Tibial artery (tissue), 4 donors: ENCODE data around the gene TUBA8.
"Not testable (repeated sequence)": the region's sequence is repeated elsewhere in the genome, so short reads cannot be mapped to it uniquely, and the experiment has no call there.

Experiments
- DNase-seq, 2 donors: peaks; one replicate each; pipeline ENCODE4 v3.0.0-alpha.2; 2019
- H3K27ac ChIP-seq, 2 donors: fragments of 200-600 bp; sonication (generic) in 1 of 2; 1 replicate in 1 of 2; 2 replicates in 1 of 2; pipeline ENCODE4 v1.5.1; 2018 to 2019; ENCODE audit warnings: mild to moderate bottlenecking in 1 of 2
- H3K27me3 ChIP-seq, 2 donors: fragments of 200-600 bp; sonication (generic) in 1 of 2; one replicate each; pipeline versions ENCODE4 v1.5.1 to v1.6.0; 2016 to 2019
- H3K36me3 ChIP-seq, 3 donors: fragments of 200-600 bp; sonication (generic) in 2 of 3; one replicate each; pipeline ENCODE4 v1.5.1; 2016 to 2019; ENCODE audit warnings: mild to moderate bottlenecking in 2 of 3
- H3K4me1 ChIP-seq, 4 donors: fragments of 200-600 bp; sonication (generic) in 2 of 4; 1 replicate in 3 of 4; 2 replicates in 1 of 4; pipeline ENCODE4 v1.5.1; 2016 to 2019
- H3K4me3 ChIP-seq, 2 donors: fragments of 200-600 bp; sonication (generic) in 1 of 2; 1 replicate in 1 of 2; 2 replicates in 1 of 2; pipeline ENCODE4 v1.5.1; 2018 to 2019; ENCODE audit warnings: mild to moderate bottlenecking in 2 of 2
- H3K9me3 ChIP-seq, 3 donors: fragments of 200-600 bp; sonication (generic) in 1 of 3; one replicate each; pipeline ENCODE4 v1.5.1; 2016 to 2019
- CTCF ChIP-seq, 2 experiments: fragments of 200-600 bp in 1 of 2; fragments of 450-650 bp in 1 of 2; IDR thresholded peaks; one replicate each; pipeline ENCODE4 v1.5.1; 2017 to 2019; ENCODE audit warnings: antibody characterized with exemption in 2 of 2, mild to moderate bottlenecking in 1 of 2, moderate library complexity in 1 of 2
- intact Hi-C: fragments of 100-400 bp; cut with DNase I; formaldehyde crosslinking; loops from one replicate; pipeline ENCODE4 v1.15.0; 2023; ENCODE audit warnings: low total_unique reads

Gene TUBA8

DNA sequence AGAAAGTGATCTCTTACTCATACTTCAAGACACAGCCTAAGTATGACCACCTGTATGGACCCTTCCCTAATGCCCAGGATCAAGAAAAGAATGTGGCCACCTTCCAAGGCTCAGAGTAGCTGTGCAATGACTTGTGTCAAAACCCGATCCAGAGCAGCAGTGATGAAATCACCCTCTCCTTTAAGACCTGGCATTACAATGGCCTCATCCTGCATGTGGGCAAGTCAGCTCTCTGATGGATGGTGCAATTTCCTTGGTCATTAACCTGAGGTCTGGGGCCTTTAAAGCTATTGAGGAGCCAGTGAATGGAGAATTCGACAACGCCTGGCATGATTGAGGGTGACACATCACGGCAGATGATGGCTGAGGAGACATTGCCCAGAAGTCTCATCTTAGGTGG lies 9.1 kb upstream of the TUBA8 start:
- H3K27me3 ChIP-seq: no peaks in the 10 kb centered on the region
- H3K4me1 ChIP-seq: no peaks in the 10 kb centered on the region
- no peaks in the 10 kb centered on the region for H3K9me3 ChIP-seq
- no peak for DNase-seq
- peaks cover 0 to 18% (median 0%) of the 10 kb centered on the region in 3 donors for H3K36me3 ChIP-seq
- no peak for TF ChIP-seq CTCF (IDR thresholded peaks at IDR 0.05)
- intact Hi-C loops: no loop called here
- no peak overlapping the region for H3K27ac ChIP-seq
- no peak overlapping the region for H3K4me3 ChIP-seq

- intact Hi-C loops: no loop called here
- DNase-seq: no peak
- H3K4me3 ChIP-seq: no peak overlapping the region
- H3K27me3 ChIP-seq: no peaks in the 10 kb centered on the region
- H3K9me3 ChIP-seq: no peaks in the 10 kb centered on the region
- TF ChIP-seq CTCF (IDR thresholded peaks at IDR 0.05): no peak
- no peaks in the 10 kb centered on the region for H3K4me1 ChIP-seq
- H3K36me3 ChIP-seq: peaks cover 0 to 18% (median 0%) of the 10 kb centered on the region in 3 donors
- no peak overlapping the region for H3K27ac ChIP-seq
Observed at GRCh38 chr22:18103527-18104269, 6.9 kb upstream of the TUBA8 start.

DNA sequence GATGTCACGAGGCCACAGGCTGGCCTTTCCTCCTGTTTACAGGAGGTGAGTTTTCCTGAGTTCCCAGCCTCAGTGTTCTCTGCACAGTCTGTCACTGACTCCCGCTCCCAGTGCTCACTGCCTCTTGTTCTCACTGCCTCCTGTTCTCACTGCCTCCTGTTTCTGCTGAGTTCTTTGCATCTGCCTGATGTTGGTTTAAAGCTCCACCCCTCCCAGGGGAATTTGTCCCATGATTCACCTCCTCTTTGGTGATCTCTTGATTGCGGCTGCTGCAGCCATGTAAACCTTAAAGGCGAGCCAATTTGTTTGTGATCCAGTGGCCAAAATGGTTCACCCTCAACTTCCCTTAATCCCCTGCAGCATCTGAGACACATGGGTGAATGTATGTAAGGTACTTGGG lies 6.0 kb upstream of the TUBA8 start:
- Histone ChIP-seq H3K27me3 (no peaks in the 10 kb centered on the region), H3K4me3 (no peak overlapping the region), H3K9me3 (no peaks in the 10 kb centered on the region), H3K4me1 (peaks cover 0 to under 1% (median 0%) of the 10 kb centered on the region in 4 donors), H3K27ac (no peak overlapping the region), H3K36me3 (peaks cover 0 to 10% (median 0%) of the 10 kb centered on the region in 3 donors)
- no peak for DNase-seq
- TF ChIP-seq CTCF (IDR thresholded peaks at IDR 0.05): no peak
- intact Hi-C loops: no loop called here

- H3K36me3 ChIP-seq, DNase-seq, H3K27me3 ChIP-seq, H3K4me3 ChIP-seq, H3K9me3 ChIP-seq, intact Hi-C loops, H3K27ac ChIP-seq: not testable (repeated sequence)
- peaks cover 0 to 14% (median 11%) of the 10 kb centered on the region in 4 donors for H3K4me1 ChIP-seq
Observed at GRCh38 chr22:18105981-18106380, 4.6 kb upstream of the TUBA8 start.

DNA sequence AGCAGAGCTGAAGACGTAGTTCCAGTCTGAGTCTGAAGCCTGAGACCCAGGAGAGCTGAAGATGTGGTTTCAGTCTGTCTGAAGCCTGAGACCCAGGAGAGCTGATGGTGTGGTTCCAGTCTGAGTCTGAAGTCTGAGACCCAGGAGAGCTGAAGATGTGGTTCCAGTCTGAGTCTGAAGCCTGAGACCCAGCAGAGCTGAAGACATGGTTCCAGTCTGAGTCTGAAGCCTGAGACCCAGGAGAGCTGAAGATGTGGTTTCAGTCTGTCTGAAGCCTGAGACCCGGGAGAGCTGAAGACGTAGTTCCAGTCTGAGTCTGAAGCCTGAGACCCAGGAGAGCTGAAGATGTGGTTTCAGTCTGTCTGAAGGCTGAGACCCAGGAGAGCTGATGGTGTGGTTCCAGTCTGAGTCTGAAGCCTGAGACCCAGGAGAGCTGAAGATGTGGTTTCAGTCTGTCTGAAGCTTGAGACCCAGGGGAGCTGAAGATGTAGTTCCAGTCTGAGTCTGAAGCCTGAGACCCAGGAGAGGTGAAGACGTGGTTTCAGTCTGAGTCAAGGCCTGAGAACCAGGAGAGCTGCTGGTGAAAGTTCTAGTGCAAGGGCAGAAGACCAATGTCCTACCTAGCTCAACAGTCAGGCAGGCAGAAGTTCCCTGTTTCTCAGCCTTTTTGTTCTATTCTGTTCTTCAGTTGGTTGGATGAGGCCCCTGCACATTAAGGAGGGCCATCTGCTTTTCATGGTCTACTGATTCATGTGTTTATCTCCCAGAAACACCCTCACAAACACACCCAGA lies 3.9 kb upstream of the TUBA8 start:
- DNase-seq, H3K27ac ChIP-seq, H3K36me3 ChIP-seq, H3K4me3 ChIP-seq, intact Hi-C loops, H3K9me3 ChIP-seq, H3K27me3 ChIP-seq: not testable (repeated sequence)
- peaks cover 0 to 22% (median 16%) of the 10 kb centered on the region in 4 donors for H3K4me1 ChIP-seq

GRCh38 chr22:18108187-18108586 lies 2.4 kb upstream of the TUBA8 start:
- H3K27me3 ChIP-seq: no peaks in the 10 kb centered on the region
- H3K4me3 ChIP-seq: no peak overlapping the region
- no peaks in the 10 kb centered on the region for H3K9me3 ChIP-seq
- peaks cover 0 to 28% (median 17%) of the 10 kb centered on the region in 4 donors for H3K4me1 ChIP-seq
- no peaks in the 10 kb centered on the region for H3K36me3 ChIP-seq
- H3K27ac ChIP-seq: no peak overlapping the region
- no peak for DNase-seq
- TF ChIP-seq CTCF (IDR thresholded peaks at IDR 0.05): no peak
- intact Hi-C loops: no loop called here
